Epidermal melanocyte (primary cell): ENCODE results near the gene PHACTR3.
A peak's percentile ranks its signal among the peaks of the same experiment; 100 is the strongest.

ENCODE experiments used
- DNase-seq: peaks from one replicate; pipeline ENCODE4 v3.0.0; 2011; ENCODE audit warnings: low spot score; ENCODE audit not compliant: insufficient read length

PHACTR3 gene

DNA sequence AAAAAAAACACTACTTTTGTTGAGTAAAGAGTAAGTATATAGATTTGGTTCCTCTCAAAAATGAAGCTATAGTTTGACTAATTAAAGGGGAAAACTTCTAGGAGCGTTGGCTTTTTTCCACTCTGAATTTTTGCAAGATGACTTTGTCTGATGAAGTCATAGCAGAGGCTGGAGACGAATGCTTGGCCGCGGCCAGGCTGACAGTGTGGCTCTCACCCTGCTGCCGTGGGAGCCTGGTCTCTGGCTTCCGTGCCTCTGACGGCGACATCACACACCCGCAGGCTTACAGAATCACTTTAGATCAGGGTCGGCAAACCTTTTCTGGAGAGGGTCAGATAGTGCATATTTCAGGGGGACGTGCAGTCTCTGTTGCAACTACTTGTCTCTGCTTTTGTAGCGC lies 145.0 kb downstream of the PHACTR3 start:
- no peak for DNase-seq

DNA sequence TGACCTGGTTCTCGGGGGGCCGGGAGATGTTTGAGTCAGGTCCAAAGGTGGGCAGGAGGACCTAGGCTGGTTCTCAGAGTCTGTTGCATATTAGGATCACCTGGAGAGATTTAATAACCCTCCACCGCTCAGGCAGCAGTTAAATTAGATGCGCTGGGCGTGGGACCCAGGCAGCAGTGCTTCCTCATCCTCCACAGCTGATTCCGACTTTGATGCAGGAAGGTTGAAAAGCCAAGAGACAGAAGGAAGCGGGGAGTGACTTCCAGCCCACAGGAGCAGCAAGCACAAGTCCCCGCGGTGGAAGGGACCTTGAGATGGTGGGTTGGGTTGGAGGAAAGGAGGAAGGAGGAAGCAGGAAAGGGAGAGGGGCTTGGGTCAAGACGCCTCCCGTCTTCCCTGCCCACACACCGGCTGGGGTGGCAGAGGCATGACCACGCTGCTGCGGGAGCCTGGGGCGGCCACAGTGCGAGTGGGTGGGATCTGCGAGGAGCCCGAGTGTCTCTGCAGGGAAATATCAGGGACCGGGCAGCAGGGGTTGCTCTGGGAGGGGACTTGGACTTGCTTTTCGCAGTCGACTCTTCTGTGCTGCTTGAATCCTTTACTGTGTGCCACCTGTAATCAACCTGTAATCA lies 146.0 kb downstream of the PHACTR3 start:
- no peak for DNase-seq

DNA sequence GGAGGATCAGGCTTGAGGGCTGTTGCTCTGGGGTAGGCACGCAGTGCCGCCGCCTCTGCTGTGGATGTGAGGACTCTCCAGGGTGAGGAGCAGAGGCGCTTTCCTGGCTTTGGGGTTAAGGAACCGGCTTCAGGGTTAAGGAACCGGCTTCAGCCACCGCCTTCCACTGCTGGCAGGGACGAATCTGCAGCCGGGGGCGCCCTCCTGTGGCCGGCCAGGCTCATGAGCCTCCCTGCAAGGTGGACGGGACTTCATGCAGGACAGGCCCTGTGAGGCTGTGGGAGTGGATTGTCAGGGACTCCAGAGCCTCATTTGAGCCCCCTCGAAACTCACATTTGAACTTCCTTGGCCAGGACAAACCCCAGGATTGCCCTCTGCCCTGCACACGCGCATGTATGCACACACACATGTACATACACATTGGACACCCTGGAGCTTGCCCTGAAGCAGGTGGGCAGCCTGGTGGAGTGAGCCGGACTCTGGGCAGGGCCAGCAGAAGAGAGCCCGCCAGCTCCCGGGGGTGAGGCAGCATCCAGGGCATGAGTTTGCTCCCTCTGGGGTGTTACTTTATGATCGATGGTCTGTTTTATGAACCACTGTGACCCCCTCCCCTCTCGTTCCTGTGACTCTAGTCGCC lies 146.9 kb downstream of the PHACTR3 start:
- DNase-seq, result peak; percentile 72

DNA sequence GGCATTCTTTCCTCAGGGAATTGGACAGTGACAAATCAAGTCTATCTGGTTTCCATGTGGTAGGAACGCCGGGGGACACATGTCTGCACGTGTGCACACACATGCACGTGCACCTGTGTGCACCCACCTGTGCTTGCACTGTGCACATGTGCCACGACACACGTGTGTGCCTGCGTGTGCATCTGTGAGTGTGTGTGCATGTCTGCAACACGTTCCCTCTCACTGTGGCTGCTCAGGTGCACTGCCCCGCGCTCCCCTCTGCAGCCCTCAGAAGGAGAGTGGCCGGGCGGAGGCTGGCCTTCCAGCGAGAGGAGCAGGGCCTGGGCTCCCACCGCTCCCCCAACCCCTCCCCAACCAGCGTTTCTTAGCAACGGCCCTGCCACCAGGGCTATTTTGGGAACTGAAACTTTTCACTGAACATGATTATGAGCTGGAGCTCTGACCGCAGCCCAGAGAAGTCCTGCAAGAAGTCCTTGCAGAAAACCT lies 147.8 kb downstream of the PHACTR3 start:
- peak; percentile 67 for DNase-seq

DNA sequence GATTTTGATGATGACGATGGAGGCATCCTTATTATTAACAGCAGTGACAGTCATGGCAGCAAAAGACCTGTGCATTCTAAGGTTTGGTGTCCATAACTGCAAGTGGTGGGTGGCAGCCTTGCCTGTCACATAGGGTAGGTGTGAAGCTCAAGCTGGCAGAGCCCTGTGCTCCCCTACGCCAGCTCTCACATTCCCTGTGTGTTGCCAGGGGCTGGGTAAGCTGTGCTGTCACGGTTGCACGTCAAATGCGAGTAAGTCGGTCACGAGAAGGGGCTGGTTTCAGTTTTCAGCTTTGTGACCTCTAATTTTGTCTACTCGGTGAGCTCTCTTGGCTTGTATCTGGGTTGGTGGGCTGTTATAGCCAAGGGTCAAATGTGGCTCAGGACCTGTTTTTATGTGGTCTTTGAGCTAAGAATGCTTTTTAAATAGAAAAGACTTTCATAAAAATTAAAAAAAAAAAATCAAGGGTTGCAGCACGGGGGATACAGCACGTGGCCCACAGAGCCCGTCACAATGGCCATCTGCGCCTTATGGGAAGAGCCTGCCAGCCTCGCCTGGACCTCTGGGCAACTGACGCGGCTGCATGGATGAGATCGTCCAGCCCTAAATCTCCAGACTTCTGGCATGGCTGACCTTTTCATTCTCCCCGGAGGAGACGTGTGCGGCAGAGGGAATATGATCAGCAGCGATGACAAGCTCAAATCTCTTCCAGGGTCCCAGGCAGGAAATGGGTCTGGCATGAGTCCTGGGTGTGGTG lies 148.5 kb downstream of the PHACTR3 start:
- DNase-seq, result peak; percentile 50

DNA sequence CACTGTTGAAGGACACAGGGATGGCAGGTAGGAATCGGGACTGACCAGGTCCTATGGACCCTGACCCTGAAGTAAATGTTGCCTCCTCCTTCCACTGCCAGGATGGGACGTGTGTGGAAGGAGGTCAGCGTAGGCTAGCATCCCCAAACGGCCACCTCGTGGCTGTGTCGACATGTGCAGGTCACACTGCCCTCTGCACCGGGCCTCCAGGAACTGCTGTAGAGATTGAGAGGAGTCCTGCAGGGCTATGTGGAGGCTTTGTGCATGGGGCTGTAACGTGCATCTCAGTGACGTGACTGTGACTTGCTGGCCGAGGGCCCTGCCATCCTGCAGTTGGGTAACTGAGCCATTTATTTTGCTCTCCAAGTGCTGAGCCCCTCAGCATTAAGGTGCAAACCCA lies 149.5 kb downstream of the PHACTR3 start:
- no peak for DNase-seq

DNA sequence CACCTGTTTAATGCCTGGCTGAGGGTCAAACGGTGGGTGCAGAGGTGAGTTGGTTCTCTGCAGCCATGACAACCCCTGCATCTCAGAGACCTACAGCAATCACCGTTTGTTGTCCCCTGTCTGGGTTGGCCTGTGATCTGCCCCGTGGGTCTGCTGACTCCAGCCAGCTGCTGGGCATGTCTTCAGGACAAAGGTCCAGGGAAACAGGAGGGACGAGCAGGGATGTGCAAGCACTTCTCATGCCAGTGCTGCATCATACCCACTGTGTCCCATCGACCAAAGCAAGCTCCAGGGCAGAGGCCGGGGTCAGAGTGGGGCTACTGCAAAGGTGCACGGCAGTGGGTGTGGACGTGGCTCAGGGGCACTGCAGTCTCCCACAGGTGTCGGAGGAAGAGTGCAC lies 150.2 kb downstream of the PHACTR3 start:
- no peak for DNase-seq

DNA sequence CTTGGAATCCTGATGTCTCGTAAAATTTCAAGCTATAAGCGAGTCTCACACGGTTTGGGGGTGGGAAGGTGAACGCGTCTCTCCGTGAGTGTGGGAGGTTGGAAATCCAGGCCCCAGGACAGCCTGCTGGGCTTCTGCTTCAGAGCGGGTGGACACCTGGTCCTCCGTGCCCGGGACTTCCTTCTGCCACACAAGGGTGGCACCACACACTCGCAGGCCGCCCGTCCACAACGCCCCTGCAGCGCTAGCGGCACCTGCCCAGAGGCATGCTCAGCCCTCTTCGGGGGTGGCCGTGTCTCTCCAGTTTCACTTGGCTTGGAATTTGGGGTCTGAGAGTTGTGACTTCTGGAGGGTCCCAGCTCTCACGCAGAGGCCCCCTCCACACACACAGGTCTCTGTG lies 151.9 kb downstream of the PHACTR3 start:
- no peak for DNase-seq

DNA sequence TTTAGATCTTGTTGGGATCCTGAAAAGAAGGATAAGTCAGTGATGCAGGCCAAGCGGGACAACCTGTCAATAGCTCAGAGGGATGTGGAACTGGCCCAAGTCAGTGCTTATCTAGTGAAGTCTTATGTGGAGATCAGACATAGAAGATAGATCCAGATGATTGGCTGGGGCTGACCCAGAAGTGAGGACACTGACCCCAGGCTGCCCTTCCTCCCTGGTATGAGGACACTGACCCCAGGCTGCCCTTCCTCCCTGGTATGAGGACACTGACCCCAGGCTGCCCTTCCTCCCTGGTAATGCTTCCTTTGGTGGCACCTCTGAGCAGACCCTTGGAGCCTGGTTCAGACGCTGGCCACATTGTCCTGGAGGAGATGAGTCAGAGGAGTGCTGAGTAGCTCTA lies 159.7 kb downstream of the PHACTR3 start:
- no peak for DNase-seq

DNA sequence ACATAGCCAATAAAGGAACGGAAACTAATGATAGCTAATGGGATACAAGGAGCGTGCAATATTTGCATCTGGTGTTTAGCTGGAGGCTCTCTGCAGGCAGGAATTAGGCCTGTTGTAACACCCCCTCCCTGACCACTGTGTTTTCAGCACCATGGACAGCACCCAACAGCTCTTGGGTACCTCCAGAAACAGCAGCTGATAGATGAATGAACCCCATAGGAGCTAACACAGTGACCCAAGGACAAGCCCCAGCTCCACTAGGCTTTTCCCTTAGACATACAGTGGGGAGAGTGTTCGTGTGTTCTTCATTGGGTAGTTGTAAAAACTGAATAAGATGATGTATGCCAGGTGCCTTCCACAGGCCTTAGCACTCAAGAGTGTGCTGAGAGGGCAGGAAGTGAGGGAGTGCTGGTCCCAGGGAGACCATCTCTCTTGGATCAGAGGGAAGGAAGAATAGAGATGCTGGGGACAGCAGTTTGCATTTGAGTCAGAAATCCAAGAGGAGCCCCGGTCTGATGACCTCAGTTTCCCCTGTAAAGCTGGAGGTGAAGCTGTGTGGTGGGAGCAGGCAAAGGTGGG lies 161.3 kb downstream of the PHACTR3 start:
- no peak for DNase-seq

DNA sequence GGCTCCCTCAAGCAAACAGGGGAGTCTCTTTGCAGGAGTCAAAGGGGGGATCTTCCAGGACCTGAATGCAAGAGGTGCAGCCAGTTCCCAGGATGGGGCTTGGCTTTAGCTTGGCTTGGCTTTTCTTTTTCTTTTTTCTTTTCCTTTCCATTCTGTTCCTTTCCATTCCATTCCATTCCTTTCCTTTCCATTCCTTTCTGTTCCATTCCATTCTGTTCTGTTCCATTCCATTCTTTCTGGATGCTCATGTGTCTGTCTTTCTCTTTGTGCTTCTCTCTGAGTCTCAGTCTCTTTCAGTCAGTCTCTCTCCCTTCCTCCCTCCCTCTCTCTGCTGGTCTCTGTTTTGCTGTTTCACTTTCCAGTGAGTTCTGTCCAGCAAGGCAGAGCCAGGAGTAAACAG lies 163.3 kb downstream of the PHACTR3 start:
- no peak for DNase-seq

DNA sequence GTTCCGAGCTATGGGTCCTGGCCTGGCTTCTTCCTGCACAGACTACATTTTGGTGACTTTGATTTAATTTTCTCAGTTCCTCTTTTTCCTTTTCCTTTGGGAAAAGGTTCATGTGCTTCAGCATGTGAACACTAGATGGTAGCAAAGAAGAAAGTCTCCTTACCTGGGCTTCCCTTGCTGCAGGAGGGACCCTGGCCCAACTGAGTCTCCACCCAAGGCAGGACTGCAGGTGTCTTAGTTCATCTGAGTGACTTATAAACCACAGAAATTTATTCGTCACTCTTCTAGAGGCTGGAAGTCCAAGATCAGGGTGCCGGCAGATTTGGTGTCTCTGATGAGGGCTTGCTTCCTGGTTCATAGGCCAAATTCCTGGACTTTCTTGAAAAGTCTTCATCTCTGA lies 165.9 kb downstream of the PHACTR3 start:
- DNase-seq, result no peak

DNA sequence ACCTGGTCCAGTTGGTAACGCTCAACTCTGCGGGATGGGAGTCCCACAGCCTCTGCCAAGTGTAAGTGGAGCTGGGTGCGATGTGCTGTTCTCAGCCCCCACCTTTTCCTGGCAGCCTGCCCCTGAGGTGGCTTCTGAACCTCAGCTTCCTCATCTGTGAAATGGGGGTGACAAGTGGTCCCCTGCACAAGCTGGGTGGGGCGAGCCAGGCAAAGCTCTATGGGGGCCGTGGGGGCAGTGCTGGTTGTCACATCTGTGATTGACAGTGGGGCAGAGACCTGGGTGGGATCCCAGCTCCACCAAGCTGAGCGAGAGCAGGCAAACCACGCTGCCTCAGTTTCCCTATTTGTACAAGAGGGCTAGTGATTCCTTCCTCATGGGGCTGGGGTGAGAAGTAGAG lies 166.5 kb downstream of the PHACTR3 start:
- DNase-seq, result no peak

DNA sequence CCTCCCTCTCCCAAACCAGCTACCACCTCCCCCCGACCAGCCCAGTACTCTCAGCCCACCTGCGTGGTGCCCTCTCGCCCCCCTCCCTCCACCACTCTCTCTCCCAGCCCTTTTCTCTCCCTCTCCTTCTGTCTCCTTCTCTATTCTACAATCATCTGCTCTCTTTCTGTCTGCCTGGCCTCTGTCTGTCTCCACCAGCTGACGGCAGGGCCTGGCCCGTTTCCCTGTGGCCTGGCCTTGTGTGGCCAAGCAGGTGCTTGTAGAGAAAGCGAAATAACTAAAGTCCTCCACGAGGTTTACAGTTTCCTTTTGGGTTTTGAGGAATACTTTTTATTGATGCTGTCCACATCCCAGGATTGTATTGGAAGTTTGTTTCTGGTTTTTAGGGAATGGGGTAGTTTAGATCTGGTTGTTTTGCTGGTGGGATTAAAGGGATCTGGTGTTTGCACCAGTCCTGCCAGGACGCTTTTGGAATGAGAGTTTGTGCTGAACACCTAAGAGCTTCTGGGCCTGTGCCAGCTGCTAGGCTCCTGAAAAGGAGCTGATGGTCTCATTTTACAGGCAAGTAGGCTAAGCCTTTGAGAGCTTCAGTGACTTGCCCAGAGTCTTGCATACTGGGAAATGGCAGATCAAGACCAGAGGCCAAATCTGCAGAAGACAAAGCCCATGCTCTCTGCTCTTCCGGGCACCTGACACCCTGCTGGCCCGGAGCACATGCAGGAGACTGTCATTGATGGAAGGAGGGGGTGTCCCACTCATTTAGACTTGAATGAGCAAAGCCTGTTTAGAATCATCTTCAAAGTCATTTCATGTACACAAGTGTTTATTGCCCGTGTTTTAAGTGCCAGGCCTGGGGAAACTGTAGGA lies 167.4 kb downstream of the PHACTR3 start:
- DNase-seq, result no peak

DNA sequence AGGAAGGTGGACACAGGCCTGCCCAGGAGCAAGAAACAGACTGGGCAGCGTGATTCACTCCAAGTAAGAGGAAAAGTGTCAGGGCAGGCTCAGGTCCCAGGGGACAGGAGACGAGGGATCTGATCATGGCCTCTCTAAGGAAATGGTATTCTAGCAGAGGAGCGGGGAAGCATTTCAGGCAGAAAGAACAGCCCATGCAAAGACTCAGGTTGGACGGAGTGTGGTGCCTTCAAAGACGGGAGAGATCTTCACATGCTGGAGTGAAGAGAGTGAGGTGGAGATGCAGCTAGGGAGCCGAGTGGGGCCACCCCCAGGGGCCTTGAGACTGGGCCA lies 168.0 kb downstream of the PHACTR3 start:
- no peak for DNase-seq

DNA sequence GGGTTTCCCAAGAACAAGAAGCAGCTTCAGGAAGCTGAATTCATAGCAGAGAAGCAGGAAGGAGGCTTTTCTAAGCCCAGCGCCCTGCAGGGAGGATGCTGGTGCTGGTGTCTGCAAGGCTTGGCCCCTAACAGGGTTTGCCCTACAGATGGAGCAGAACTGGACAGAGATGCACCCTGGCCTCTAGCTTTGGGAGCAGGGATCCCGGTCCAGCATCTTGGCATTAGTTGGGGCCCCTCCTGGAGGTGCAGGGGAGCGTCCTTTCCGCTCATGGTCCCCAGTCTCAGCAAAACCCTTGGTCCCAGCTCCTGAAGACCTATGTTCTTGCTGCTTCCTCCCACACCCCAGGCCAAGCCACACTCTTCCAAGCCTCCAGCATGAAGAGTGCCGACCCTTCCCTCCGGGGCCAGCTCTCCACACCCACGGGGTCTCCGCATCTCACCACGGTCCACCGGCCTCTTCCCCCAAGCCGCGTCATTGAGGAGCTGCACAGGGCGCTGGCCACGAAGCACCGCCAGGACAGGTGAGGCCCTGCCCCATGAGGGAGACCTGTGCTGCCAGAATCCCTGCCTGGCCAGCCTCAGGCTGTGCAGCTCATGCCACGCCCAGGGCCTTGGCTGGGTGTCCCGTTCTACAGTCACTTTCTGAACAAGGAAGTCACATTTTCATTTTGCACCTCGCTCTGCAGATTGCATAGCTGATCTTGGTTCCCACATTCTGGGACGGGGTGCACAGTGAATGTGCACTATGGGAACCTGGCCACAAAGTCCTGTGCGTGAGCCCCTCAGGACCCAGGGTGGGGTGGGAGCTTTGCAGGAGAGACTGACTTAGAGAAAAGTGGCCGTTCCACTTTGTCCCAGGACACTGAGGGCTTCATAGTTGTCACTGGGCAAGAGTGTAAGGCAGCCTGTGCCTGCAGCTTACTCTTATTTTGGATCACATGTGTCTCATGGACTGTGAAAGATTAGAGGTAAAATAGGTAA lies 168.9 kb downstream of the PHACTR3 start:
- no peak for DNase-seq

DNA sequence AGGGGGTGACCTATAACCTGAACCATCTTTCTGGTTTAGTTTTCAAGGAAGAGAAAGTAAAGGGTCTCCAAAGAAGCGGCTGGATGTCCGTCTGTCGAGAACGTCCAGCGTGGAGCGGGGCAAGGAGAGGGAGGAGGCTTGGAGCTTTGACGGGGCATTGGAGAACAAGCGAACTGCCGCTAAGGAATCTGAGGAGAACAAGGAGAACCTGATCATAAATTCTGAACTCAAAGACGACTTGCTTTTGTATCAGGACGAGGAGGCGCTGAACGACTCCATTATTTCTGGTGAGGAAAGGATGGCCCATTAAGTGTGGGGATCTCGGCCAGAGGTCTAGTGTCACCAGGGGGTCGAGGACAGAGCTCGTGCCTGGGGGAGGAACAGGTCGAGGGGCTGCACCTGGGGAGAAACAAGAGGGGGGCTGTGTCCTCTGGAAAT lies 169.9 kb downstream of the PHACTR3 start:
- DNase-seq, result no peak

DNA sequence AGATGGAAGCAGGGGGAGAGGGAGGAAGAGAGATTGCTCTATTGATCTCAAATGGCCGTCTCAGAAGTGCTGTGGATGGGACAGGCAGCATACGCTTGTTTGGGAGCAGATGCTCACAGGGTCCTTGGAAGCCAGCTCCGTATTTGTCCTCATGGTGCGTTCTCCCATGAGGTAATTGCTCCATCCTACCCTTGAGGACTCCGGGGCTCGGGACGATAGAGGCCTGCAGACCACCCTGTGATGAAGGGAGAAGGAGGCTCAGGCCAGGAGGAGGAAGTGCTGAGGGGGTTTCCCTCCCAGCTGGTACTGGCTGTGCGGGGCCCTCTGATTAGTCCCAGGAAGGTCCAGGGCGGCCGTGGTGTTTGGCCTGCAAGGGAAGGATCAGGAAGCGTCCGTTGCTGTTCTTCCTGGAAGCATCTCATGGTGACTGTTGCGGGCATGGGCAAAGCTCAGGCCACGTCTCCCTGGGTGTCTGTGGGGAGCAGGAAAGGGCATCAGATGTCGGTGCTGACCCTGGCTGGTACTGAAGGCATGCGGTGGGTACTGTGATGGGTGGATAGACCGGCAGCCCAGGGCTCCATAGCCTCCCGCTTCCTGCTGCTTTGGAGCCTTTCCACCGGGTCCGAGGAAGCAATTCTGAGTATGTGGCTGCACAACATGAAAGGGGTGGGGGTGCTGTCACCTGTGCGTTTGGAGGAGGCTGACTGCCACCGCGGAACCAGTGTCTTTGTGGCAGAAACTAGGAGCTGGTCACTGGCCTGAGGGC lies 170.8 kb downstream of the PHACTR3 start:
- no peak for DNase-seq

DNA sequence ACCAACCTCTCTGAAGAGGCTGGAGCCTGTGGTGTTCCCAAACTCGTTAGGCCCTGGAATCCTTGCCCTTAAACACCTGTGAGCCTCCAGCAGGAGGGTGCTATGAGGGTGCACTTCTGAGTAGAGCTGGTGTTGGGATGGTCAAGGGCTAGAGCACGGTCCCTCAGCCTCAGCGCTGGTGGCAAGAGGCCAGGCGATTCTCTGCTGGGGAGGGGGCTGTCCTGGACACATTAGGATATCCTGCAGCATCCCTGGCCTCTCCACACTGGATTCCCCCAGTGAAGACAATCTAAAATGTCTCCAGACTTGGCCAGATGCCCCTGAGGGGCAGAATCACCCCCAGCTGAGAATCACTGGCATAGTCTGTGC lies 171.3 kb downstream of the PHACTR3 start:
- no peak for DNase-seq
